Cardiac fibroblast (primary cell): ENCODE data around the gene NGFR.
A peak's percentile ranks its signal among the peaks of the same experiment; 100 is the strongest.
"Not testable (repeated sequence)": the region's sequence is repeated elsewhere in the genome, so short reads cannot be mapped to it uniquely, and the experiment has no call there.

Source experiments
- DNase-seq, 2 donors: peaks; one replicate each; pipeline versions ENCODE4 v3.0.0 to v3.0.0-alpha.2; 2010; ENCODE audit warnings: low read depth in 2 of 2
- H3K4me3 ChIP-seq, 2 donors: replicated peaks in 1 of 2; 1 replicate in 1 of 2; 2 replicates in 1 of 2; pipeline ENCODE4 v1.5.1; 2011; ENCODE audit warnings: low read depth in 2 of 2, low read length in 2 of 2, mild to moderate bottlenecking in 2 of 2, moderate library complexity in 1 of 2
- CTCF ChIP-seq: IDR thresholded peaks from one replicate; pipeline ENCODE4 v1.5.1; 2011; ENCODE audit warnings: low read depth, mild to moderate bottlenecking, low read length, inconsistent platforms

The NGFR gene

GRCh38 chr17:49496183-49496866, 1.2 kb downstream of the NGFR start:
- H3K4me3 ChIP-seq = peak overlapping the region; percentile 14 to 29
- TF ChIP-seq CTCF = peak; percentile 39
- DNase-seq = peak; percentile 45 to 59

GRCh38 chr17:49496867-49497147, 1.7 kb downstream of the NGFR start:
- peak overlapping the region; percentile 14 to 15 for H3K4me3 ChIP-seq
- DNase-seq = no peak
- TF ChIP-seq CTCF = no peak

GRCh38 chr17:49497148-49498028, 2.3 kb downstream of the NGFR start:
- peak overlapping the region in 1 of 2 donors; percentile 15 for H3K4me3 ChIP-seq
- no peak for TF ChIP-seq CTCF
- peak; percentile 11 to 12 for DNase-seq

GRCh38 chr17:49498029-49498615, 3.0 kb downstream of the NGFR start:
- no peak for DNase-seq
- no peak overlapping the region for H3K4me3 ChIP-seq

GRCh38 chr17:49501496-49501895, 6.4 kb downstream of the NGFR start:
- no peak overlapping the region for H3K4me3 ChIP-seq
- no peak for TF ChIP-seq CTCF
- no peak for DNase-seq

More at GRCh38 chr17:49498029-49498615, 3.0 kb downstream of the NGFR start:
- no peak for TF ChIP-seq CTCF

GRCh38 chr17:49502254-49502653, 7.2 kb downstream of the NGFR start:
- no peak for DNase-seq
- H3K4me3 ChIP-seq = no peak overlapping the region
- no peak for TF ChIP-seq CTCF

GRCh38 chr17:49502680-49503079, 7.6 kb downstream of the NGFR start:
- DNase-seq, H3K4me3 ChIP-seq: not testable (repeated sequence)
